K562 (cell line): ENCODE measurements around the gene TRAF7. TPM values are rescaled to one million over a fixed set of nuclear protein-coding genes. Genes with fewer than 3 reads are reported as not detected.

Experiments used
- BCLAF1 ChIP-seq, 2 experiments: fragments of 450-650 bp in 1 of 2; IDR thresholded peaks; 2 replicates each; pipeline ENCODE4 v1.6.1; 2011 to 2017; ENCODE audit warnings: low read depth in 2 of 2, antibody characterized with exemption in 1 of 2, borderline replicate concordance in 1 of 2, low read length in 1 of 2, mild to moderate bottlenecking in 1 of 2, mixed read lengths in 1 of 2; ENCODE audit not compliant: control insufficient read depth in 1 of 2
- CTBP1 ChIP-seq: fragments of 450-650 bp; IDR thresholded peaks from 2 replicates; pipeline ENCODE4 v1.6.1; 2016; ENCODE audit warnings: borderline replicate concordance
- ELK1 ChIP-seq: sonication (generic); formaldehyde crosslinking; IDR thresholded peaks from 2 replicates; pipeline ENCODE4 v1.8.1; 2022; ENCODE audit warnings: missing genetic modification reagents
- GTF2F1 ChIP-seq: IDR thresholded peaks from 2 replicates; pipeline ENCODE4 v1.6.1; 2011; ENCODE audit warnings: low read depth, low read length, improper control_type of control experiment
- HMG20B ChIP-seq: fragments of 250-450 bp; sonication (Bioruptor Pico); IDR thresholded peaks from 2 replicates; pipeline ENCODE4 v1.5.0; 2021; ENCODE audit warnings: mild to moderate bottlenecking
- HMGXB4 ChIP-seq: sonication (generic); formaldehyde crosslinking; IDR thresholded peaks from 2 replicates; pipeline ENCODE4 v1.8.1; 2023; ENCODE audit warnings: mild to moderate bottlenecking, missing genetic modification reagents
- KAT2B ChIP-seq: IDR thresholded peaks from one replicate; pipeline ENCODE4 v1.6.1; 2012; ENCODE audit warnings: low read depth, mild to moderate bottlenecking, control low read depth, inconsistent platforms, low read length, moderate library complexity
- KAT7 ChIP-seq: sonication (generic); formaldehyde crosslinking; IDR thresholded peaks from 2 replicates; pipeline ENCODE4 v1.8.0; 2022; ENCODE audit warnings: missing genetic modification reagents, mild to moderate bottlenecking, borderline replicate concordance
- LARP7 ChIP-seq: fragments of 450-650 bp; IDR thresholded peaks from 2 replicates; pipeline ENCODE4 v1.6.1; 2016
- NCOA4 ChIP-seq: fragments of 450-650 bp; IDR thresholded peaks from 2 replicates; pipeline ENCODE4 v1.6.1; 2018; ENCODE audit warnings: mild to moderate bottlenecking; ENCODE audit not compliant: partially characterized antibody
- NFATC3 ChIP-seq: fragments of 450-650 bp; IDR thresholded peaks from 2 replicates; pipeline ENCODE4 v1.6.1; 2017; ENCODE audit warnings: mild to moderate bottlenecking
- NR1H2 ChIP-seq: sonication (generic); formaldehyde crosslinking; IDR thresholded peaks from 2 replicates; pipeline ENCODE4 v1.4.0; 2020; ENCODE audit warnings: mild to moderate bottlenecking, missing genetic modification reagents
- TAF9B ChIP-seq: fragments of 450-650 bp; IDR thresholded peaks from 2 replicates; pipeline ENCODE4 v1.6.1; 2018; ENCODE audit warnings: mild to moderate bottlenecking; ENCODE audit not compliant: partially characterized antibody
- ZBTB43 ChIP-seq: sonication (generic); formaldehyde crosslinking; IDR thresholded peaks from 2 replicates; pipeline ENCODE4 v1.8.0; 2023; ENCODE audit warnings: mild to moderate bottlenecking, missing genetic modification reagents
- ZKSCAN1 ChIP-seq: fragments of 150-350 bp; IDR thresholded peaks from 2 replicates; pipeline ENCODE4 v1.6.1; 2016; ENCODE audit warnings: low read depth, low read length
- polyA plus RNA-seq, 8 experiments: library from polyadenylated mRNA; depleted of rRNA in 4 of 8; stranded (reverse) in 5 of 8; unstranded in 3 of 8; fragments of >200 nt; fragmentation: Nextera tagmentation in 2 of 8; fragmentation: Illumina TruSeq in 1 of 8; extraction: Ambion mirVana in 2 of 8; extraction: Trizol in 1 of 8; gene quantifications; 2 replicates each; pipeline versions ENCODE4 v1.2.1 to v1.2.3, GENCODE V29; 2011 to 2014; ENCODE audit warnings: inconsistent platforms in 1 of 8, missing spikeins in 1 of 8
- total RNA-seq, 7 experiments: library from RNA; depleted of rRNA in 6 of 7; stranded (reverse); fragments of >200 nt in 6 of 7; fragmentation: Illumina TruSeq in 2 of 7; extraction: Trizol in 2 of 7; gene quantifications; 2 replicates each; pipeline versions ENCODE4 v1.2.1 to v1.2.3, GENCODE V29; 2011 to 2021; ENCODE audit warnings: low replicate concordance in 1 of 7
- TF ChIP-seq, protein P1 (sequence below): fragments of 200-400 bp; formaldehyde crosslinking; IDR thresholded peaks from 2 replicates; pipeline ENCODE4 v1.6.1; 2017; ENCODE audit warnings: mild to moderate bottlenecking, low read depth, low read length, moderate library complexity
- TF ChIP-seq, protein P2 (sequence below): fragments of 250-450 bp; sonication (Bioruptor Pico); IDR thresholded peaks from 2 replicates; pipeline ENCODE4 v1.9.0; 2021; ENCODE audit warnings: mild to moderate bottlenecking, inconsistent platforms

TRAF7 gene
- total and polyA plus RNA-seq, 9 of the 15 experiments (the other 6 are each of a cell fraction or from before 2014, with no cell fraction given) = 1.1 to 113 (median 41.6) TPM

DNA sequence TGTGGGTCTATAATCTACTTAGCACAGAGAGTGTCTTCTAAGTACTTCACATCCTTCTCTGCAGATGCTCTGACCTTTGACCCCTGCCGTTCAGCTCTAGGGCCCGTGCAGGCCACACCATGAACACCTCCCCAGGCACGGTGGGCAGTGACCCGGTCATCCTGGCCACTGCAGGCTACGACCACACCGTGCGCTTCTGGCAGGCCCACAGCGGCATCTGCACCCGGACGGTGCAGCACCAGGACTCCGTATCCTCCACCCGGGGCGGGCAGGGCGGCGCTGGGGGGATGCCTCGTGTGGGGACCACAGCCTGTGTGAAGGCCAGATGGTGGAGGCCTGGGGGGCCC is 50.4 kb downstream of the TRAF7 start (continued):
- TF ChIP-seq, protein P1, sequence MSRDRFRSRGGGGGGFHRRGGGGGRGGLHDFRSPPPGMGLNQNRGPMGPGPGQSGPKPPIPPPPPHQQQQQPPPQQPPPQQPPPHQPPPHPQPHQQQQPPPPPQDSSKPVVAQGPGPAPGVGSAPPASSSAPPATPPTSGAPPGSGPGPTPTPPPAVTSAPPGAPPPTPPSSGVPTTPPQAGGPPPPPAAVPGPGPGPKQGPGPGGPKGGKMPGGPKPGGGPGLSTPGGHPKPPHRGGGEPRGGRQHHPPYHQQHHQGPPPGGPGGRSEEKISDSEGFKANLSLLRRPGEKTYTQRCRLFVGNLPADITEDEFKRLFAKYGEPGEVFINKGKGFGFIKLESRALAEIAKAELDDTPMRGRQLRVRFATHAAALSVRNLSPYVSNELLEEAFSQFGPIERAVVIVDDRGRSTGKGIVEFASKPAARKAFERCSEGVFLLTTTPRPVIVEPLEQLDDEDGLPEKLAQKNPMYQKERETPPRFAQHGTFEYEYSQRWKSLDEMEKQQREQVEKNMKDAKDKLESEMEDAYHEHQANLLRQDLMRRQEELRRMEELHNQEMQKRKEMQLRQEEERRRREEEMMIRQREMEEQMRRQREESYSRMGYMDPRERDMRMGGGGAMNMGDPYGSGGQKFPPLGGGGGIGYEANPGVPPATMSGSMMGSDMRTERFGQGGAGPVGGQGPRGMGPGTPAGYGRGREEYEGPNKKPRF = no peak
- TF ChIP-seq GTF2F1 = no peak
- 0 out of 2 replicates have a peak, but pooled peaks have one; percentile 10 for TF ChIP-seq ZBTB43 (CRISPR knock-in tag)
- TF ChIP-seq, protein P2, sequence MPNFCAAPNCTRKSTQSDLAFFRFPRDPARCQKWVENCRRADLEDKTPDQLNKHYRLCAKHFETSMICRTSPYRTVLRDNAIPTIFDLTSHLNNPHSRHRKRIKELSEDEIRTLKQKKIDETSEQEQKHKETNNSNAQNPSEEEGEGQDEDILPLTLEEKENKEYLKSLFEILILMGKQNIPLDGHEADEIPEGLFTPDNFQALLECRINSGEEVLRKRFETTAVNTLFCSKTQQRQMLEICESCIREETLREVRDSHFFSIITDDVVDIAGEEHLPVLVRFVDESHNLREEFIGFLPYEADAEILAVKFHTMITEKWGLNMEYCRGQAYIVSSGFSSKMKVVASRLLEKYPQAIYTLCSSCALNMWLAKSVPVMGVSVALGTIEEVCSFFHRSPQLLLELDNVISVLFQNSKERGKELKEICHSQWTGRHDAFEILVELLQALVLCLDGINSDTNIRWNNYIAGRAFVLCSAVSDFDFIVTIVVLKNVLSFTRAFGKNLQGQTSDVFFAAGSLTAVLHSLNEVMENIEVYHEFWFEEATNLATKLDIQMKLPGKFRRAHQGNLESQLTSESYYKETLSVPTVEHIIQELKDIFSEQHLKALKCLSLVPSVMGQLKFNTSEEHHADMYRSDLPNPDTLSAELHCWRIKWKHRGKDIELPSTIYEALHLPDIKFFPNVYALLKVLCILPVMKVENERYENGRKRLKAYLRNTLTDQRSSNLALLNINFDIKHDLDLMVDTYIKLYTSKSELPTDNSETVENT (CRISPR knock-in tag) = no peak
- TF ChIP-seq KAT7 (CRISPR knock-in tag) = no peak
- TF ChIP-seq HMG20B (CRISPR knock-in tag) = peak; percentile 73; the same call in 1 of the 2 replicates
- TF ChIP-seq HMGXB4 (CRISPR knock-in tag) = 0 out of 2 replicates have a peak, but pooled peaks have one; percentile 48
- TF ChIP-seq TAF9B = no peak
- TF ChIP-seq ZKSCAN1 = no peak
- TF ChIP-seq NCOA4 = no peak
- TF ChIP-seq NFATC3 = no peak
- no peak for TF ChIP-seq NR1H2 (CRISPR knock-in tag)
- TF ChIP-seq CTBP1 = peak; percentile 3
- no peak for TF ChIP-seq KAT2B
- no peak for TF ChIP-seq BCLAF1 (IDR thresholded peaks at IDR 0.05; ENCODE audit: borderline replicate concordance in 1 of 2, control insufficient read depth in 1 of 2, low read depth in 2 of 2, low read length in 1 of 2)
- no peak for TF ChIP-seq LARP7
- TF ChIP-seq ELK1 (CRISPR knock-in tag) = 0 out of 2 replicates have a peak, but pooled peaks have one; percentile 78
